ENCODE measurements around the gene ERFL.
A peak's percentile ranks its signal among the peaks of the same experiment; 100 is the strongest.

The ERFL gene

DNA sequence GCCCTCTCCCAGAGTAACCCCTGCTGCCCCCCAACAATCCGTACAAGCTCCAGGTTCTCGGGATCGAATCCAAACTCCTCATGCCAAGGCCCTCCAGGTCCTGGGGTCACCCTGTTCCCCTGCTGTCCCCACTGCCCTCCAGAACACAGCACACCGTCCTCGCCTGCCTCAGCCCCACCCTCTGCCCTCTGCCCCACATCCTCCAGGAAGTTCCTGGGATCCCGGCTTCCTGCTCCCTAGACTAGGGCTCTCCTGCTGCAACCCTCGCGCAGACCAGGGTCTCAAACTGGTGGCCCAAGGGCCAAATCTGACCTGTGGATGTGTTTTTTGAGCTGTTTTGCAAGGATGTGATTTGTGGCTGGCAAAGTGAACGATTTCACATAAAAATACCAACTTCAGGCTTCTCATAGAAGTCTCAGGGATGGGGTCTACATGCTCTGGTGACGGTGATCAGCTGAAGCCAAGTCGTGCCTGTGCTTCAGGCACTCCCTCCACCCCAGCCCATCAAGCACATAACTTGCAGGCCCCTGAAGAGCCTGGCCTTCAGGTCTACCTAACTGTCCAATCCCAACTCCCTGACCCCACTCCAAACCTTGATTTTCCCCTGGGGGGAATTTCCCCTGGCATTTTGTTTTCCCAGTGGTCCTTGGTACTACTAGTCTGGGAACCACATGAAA, 29.1 kb upstream of the ERFL start:
- TF ChIP-seq ZNF280D (tag by site-specific recombination; IDR thresholded peaks at IDR 0.05) (no peak), ZNF747 (tag by site-specific recombination; IDR thresholded peaks at IDR 0.05) (no peak), ZBTB11 (tag by site-specific recombination; conservative IDR thresholded peaks at IDR 0.05; ENCODE audit: low read depth) (no peak), ZNF37A (tag by site-specific recombination; IDR thresholded peaks at IDR 0.05) (no peak), ZNF404 (tag by site-specific recombination; IDR thresholded peaks at IDR 0.05) (no peak), ZNF654 (tag by site-specific recombination; IDR thresholded peaks at IDR 0.05; ENCODE audit: low read depth) (no peak), ZNF169 (tag by site-specific recombination; IDR thresholded peaks at IDR 0.05) (no peak)
- TF ChIP-seq, protein P1, sequence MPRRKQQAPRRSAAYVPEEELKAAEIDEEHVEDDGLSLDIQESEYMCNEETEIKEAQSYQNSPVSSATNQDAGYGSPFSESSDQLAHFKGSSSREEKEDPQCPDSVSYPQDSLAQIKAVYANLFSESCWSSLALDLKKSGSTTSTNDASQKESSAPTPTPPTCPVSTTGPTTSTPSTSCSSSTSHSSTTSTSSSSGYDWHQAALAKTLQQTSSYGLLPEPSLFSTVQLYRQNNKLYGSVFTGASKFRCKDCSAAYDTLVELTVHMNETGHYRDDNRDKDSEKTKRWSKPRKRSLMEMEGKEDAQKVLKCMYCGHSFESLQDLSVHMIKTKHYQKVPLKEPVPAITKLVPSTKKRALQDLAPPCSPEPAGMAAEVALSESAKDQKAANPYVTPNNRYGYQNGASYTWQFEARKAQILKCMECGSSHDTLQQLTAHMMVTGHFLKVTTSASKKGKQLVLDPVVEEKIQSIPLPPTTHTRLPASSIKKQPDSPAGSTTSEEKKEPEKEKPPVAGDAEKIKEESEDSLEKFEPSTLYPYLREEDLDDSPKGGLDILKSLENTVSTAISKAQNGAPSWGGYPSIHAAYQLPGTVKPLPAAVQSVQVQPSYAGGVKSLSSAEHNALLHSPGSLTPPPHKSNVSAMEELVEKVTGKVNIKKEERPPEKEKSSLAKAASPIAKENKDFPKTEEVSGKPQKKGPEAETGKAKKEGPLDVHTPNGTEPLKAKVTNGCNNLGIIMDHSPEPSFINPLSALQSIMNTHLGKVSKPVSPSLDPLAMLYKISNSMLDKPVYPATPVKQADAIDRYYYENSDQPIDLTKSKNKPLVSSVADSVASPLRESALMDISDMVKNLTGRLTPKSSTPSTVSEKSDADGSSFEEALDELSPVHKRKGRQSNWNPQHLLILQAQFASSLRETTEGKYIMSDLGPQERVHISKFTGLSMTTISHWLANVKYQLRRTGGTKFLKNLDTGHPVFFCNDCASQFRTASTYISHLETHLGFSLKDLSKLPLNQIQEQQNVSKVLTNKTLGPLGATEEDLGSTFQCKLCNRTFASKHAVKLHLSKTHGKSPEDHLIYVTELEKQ (tag by site-specific recombination; IDR thresholded peaks at IDR 0.05; ENCODE audit: borderline replicate concordance), result no peak
- TF ChIP-seq, protein P2, sequence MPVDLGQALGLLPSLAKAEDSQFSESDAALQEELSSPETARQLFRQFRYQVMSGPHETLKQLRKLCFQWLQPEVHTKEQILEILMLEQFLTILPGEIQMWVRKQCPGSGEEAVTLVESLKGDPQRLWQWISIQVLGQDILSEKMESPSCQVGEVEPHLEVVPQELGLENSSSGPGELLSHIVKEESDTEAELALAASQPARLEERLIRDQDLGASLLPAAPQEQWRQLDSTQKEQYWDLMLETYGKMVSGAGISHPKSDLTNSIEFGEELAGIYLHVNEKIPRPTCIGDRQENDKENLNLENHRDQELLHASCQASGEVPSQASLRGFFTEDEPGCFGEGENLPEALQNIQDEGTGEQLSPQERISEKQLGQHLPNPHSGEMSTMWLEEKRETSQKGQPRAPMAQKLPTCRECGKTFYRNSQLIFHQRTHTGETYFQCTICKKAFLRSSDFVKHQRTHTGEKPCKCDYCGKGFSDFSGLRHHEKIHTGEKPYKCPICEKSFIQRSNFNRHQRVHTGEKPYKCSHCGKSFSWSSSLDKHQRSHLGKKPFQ (tag by site-specific recombination; IDR thresholded peaks at IDR 0.05), result no peak
- TF ChIP-seq, protein P3, sequence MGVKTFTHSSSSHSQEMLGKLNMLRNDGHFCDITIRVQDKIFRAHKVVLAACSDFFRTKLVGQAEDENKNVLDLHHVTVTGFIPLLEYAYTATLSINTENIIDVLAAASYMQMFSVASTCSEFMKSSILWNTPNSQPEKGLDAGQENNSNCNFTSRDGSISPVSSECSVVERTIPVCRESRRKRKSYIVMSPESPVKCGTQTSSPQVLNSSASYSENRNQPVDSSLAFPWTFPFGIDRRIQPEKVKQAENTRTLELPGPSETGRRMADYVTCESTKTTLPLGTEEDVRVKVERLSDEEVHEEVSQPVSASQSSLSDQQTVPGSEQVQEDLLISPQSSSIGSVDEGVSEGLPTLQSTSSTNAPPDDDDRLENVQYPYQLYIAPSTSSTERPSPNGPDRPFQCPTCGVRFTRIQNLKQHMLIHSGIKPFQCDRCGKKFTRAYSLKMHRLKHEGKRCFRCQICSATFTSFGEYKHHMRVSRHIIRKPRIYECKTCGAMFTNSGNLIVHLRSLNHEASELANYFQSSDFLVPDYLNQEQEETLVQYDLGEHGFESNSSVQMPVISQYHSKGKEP (tag by site-specific recombination; IDR thresholded peaks at IDR 0.05), result no peak
- TF ChIP-seq, protein P4, sequence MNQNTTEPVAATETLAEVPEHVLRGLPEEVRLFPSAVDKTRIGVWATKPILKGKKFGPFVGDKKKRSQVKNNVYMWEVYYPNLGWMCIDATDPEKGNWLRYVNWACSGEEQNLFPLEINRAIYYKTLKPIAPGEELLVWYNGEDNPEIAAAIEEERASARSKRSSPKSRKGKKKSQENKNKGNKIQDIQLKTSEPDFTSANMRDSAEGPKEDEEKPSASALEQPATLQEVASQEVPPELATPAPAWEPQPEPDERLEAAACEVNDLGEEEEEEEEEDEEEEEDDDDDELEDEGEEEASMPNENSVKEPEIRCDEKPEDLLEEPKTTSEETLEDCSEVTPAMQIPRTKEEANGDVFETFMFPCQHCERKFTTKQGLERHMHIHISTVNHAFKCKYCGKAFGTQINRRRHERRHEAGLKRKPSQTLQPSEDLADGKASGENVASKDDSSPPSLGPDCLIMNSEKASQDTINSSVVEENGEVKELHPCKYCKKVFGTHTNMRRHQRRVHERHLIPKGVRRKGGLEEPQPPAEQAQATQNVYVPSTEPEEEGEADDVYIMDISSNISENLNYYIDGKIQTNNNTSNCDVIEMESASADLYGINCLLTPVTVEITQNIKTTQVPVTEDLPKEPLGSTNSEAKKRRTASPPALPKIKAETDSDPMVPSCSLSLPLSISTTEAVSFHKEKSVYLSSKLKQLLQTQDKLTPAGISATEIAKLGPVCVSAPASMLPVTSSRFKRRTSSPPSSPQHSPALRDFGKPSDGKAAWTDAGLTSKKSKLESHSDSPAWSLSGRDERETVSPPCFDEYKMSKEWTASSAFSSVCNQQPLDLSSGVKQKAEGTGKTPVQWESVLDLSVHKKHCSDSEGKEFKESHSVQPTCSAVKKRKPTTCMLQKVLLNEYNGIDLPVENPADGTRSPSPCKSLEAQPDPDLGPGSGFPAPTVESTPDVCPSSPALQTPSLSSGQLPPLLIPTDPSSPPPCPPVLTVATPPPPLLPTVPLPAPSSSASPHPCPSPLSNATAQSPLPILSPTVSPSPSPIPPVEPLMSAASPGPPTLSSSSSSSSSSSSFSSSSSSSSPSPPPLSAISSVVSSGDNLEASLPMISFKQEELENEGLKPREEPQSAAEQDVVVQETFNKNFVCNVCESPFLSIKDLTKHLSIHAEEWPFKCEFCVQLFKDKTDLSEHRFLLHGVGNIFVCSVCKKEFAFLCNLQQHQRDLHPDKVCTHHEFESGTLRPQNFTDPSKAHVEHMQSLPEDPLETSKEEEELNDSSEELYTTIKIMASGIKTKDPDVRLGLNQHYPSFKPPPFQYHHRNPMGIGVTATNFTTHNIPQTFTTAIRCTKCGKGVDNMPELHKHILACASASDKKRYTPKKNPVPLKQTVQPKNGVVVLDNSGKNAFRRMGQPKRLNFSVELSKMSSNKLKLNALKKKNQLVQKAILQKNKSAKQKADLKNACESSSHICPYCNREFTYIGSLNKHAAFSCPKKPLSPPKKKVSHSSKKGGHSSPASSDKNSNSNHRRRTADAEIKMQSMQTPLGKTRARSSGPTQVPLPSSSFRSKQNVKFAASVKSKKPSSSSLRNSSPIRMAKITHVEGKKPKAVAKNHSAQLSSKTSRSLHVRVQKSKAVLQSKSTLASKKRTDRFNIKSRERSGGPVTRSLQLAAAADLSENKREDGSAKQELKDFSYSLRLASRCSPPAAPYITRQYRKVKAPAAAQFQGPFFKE (tag by site-specific recombination; IDR thresholded peaks at IDR 0.05; ENCODE audit: borderline replicate concordance), result no peak
- TF ChIP-seq, protein P5, sequence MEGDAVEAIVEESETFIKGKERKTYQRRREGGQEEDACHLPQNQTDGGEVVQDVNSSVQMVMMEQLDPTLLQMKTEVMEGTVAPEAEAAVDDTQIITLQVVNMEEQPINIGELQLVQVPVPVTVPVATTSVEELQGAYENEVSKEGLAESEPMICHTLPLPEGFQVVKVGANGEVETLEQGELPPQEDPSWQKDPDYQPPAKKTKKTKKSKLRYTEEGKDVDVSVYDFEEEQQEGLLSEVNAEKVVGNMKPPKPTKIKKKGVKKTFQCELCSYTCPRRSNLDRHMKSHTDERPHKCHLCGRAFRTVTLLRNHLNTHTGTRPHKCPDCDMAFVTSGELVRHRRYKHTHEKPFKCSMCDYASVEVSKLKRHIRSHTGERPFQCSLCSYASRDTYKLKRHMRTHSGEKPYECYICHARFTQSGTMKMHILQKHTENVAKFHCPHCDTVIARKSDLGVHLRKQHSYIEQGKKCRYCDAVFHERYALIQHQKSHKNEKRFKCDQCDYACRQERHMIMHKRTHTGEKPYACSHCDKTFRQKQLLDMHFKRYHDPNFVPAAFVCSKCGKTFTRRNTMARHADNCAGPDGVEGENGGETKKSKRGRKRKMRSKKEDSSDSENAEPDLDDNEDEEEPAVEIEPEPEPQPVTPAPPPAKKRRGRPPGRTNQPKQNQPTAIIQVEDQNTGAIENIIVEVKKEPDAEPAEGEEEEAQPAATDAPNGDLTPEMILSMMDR (tag by site-specific recombination; IDR thresholded peaks at IDR 0.05), result no peak
- no peaks in the 10 kb centered on the region for H3K9me3 ChIP-seq (ENCODE audit: control insufficient read depth, insufficient read depth, low read depth, low read length)
- peaks cover 18 to 20% of the 10 kb centered on the region in 2 experiments; a peak in 2 of 3 replicates for H3K36me3 ChIP-seq (ENCODE audit: control insufficient read depth in 2 of 2, insufficient read depth in 1 of 2, low read length in 2 of 2)
- H3K4me1 ChIP-seq (ENCODE audit: control insufficient read depth, insufficient read depth, low read length), result peaks cover 10% of the 10 kb centered on the region
- CTCF ChIA-PET, result interaction anchor here (0.5 to 4.4 kb wide), 22 partner anchors 12 to 414 kb away, joined by 3 to 73 read pairs (median 4); partner anchors contain the start of genes ARHGEF1, CD79A and RPS19
- H3K27ac ChIP-seq (ENCODE audit: extremely low read depth, low read depth, low read length), result peak overlapping the region; percentile 25; the same call in 1 of the 2 replicates
- POLR2A ChIA-PET, result interaction anchor here (1.0 to 4.3 kb wide), 8 partner anchors 9 to 97 kb away, joined by 3 to 56 read pairs (median 6); partner anchors contain the start of gene RPS19
- H3K4me3 ChIP-seq (ENCODE audit: low read depth, low read length), result no peak overlapping the region
